A549 (cell line): Measurements from ENCODE around the gene RBM44. TPM values are rescaled to one million over a fixed set of nuclear protein-coding genes. Genes with fewer than 3 reads are reported as not detected.

ENCODE experiments used
- ATAC-seq, 2 experiments: fragments of 200-7000 bp in 1 of 2; fragments of >200 bp in 1 of 2; cut with Nextera tagmentation in 1 of 2; cut with Tn5 transposase in 1 of 2; 3 replicates each; pipeline versions ENCODE4 v1.8.0 to v1.9.1; 2018 to 2020; ENCODE audit warnings: mild to moderate bottlenecking in 1 of 2, moderate library complexity in 1 of 2
- CTCF ChIA-PET: fragments of 300-600 bp; sonication (Branson Sonifier 250); formaldehyde crosslinking; extraction: SDS; loops from one replicate; lab custom pipeline; 2021; ENCODE audit warnings: antibody characterized with exemption, inconsistent platforms; lab: Yijun Ruan, JAX
- POLR2A ChIA-PET: fragments of 350-600 bp; formaldehyde crosslinking; extraction: SDS; loops from one replicate; lab custom pipeline; 2021; ENCODE audit warnings: antibody characterized with exemption, inconsistent platforms; lab: Yijun Ruan, JAX
- DNase-seq, 2 experiments: peaks; one replicate each; pipeline versions ENCODE4 v3.0.0 to v3.0.0-alpha.2; 2011 to 2016; ENCODE audit warnings: low read depth in 1 of 2, low spot score in 1 of 2
- FAIRE-seq: peaks from 2 replicates; lab custom pipeline; 2011; peaks lifted over from hg19 to GRCh38; lab: Jason Lieb, UNC
- H3K27ac ChIP-seq, 2 experiments: fragments of >200 bp; sonication (Bioruptor Twin); formaldehyde crosslinking; 3 replicates each; pipeline ENCODE4 v1.5.1; 2016 to 2017
- H3K4me1 ChIP-seq: fragments of >200 bp; sonication (Bioruptor Twin); formaldehyde crosslinking; 3 replicates; pipeline ENCODE4 v1.6.1; 2016
- H3K4me2 ChIP-seq: fragments of >200 bp; sonication (Bioruptor Twin); formaldehyde crosslinking; 3 replicates; pipeline ENCODE4 v1.6.1; 2016
- H3K4me3 ChIP-seq: fragments of >200 bp; sonication (Bioruptor Twin); formaldehyde crosslinking; 3 replicates; pipeline ENCODE4 v1.5.1; 2016
- H3K9me3 ChIP-seq: fragments of >200 bp; sonication (Bioruptor Twin); formaldehyde crosslinking; 3 replicates; pipeline ENCODE4 v1.6.1; 2016
- ATOH8 ChIP-seq: fragments of 250-450 bp; sonication (Bioruptor Pico); IDR thresholded peaks from 2 replicates; pipeline ENCODE4 v1.5.0; 2020; ENCODE audit warnings: low read depth, mild to moderate bottlenecking, moderate library complexity
- BCL3 ChIP-seq: fragments of >200 bp; sonication (Bioruptor Twin); formaldehyde crosslinking; IDR thresholded peaks from 3 replicates; pipeline ENCODE4 v1.6.1; 2016
- CBX2 ChIP-seq: fragments of 200-600 bp; sonication (generic); IDR thresholded peaks from 2 replicates; pipeline ENCODE4 v1.6.1; 2016; ENCODE audit warnings: low read depth, mild to moderate bottlenecking, borderline replicate concordance
- CBX8 ChIP-seq: fragments of 200-600 bp; sonication (generic); IDR thresholded peaks from 2 replicates; pipeline ENCODE4 v1.6.1; 2016
- CHD2 ChIP-seq: fragments of 150-350 bp; IDR thresholded peaks from 2 replicates; pipeline ENCODE4 v1.6.1; 2014; ENCODE audit warnings: low read length; ENCODE audit not compliant: partially characterized antibody
- EHMT2 ChIP-seq: fragments of 200-600 bp; sonication (generic); IDR thresholded peaks from 2 replicates; pipeline ENCODE4 v1.6.1; 2016; ENCODE audit warnings: antibody characterized with exemption, low read depth, mild to moderate bottlenecking, moderate library complexity
- ELK1 ChIP-seq: fragments of 150-350 bp; IDR thresholded peaks from 2 replicates; pipeline ENCODE4 v1.6.1; 2014; ENCODE audit warnings: low read depth, mild to moderate bottlenecking, low read length
- FOSL2 ChIP-seq, 2 experiments: fragments of 450-650 bp in 1 of 2; fragments of >200 bp in 1 of 2; sonication (Bioruptor Twin) in 1 of 2; formaldehyde crosslinking; IDR thresholded peaks; 2 replicates each; pipeline versions ENCODE4 v1.5.0 to v1.6.1; 2016 to 2020; ENCODE audit warnings: mild to moderate bottlenecking in 1 of 2, moderate library complexity in 1 of 2
- GATA3 ChIP-seq: IDR thresholded peaks from 2 replicates; pipeline ENCODE4 v1.6.1; 2012; ENCODE audit warnings: borderline replicate concordance
- HDAC2 ChIP-seq: fragments of 200-600 bp; sonication (generic); IDR thresholded peaks from 2 replicates; pipeline ENCODE4 v1.6.1; 2016
- HES2 ChIP-seq: fragments of >200 bp; sonication (Bioruptor Twin); formaldehyde crosslinking; IDR thresholded peaks from 2 replicates; pipeline ENCODE4 v1.6.1; 2016
- HMGXB4 ChIP-seq: fragments of 250-450 bp; sonication (Bioruptor Pico); IDR thresholded peaks from 2 replicates; pipeline ENCODE4 v1.5.0; 2021; ENCODE audit warnings: mild to moderate bottlenecking, moderate library complexity, borderline replicate concordance
- HOXB5 ChIP-seq: fragments of 250-450 bp; sonication (Bioruptor Pico); IDR thresholded peaks from 2 replicates; pipeline ENCODE4 v1.5.0; 2020; ENCODE audit warnings: mild to moderate bottlenecking, moderate library complexity
- JUNB ChIP-seq: fragments of >200 bp; sonication (Bioruptor Twin); formaldehyde crosslinking; IDR thresholded peaks from 2 replicates; pipeline ENCODE4 v1.6.1; 2016
- KDM5A ChIP-seq: fragments of 200-600 bp; sonication (generic); IDR thresholded peaks from 2 replicates; pipeline ENCODE4 v1.6.1; 2016; ENCODE audit warnings: antibody characterized with exemption, mild to moderate bottlenecking
- MAZ ChIP-seq: fragments of 150-350 bp; IDR thresholded peaks from 2 replicates; pipeline ENCODE4 v1.6.1; 2014; ENCODE audit warnings: antibody characterized with exemption, low read depth, low read length, borderline replicate concordance
- POLR2A ChIP-seq: IDR thresholded peaks from 2 replicates; pipeline ENCODE4 v1.6.1; 2012; ENCODE audit warnings: mild to moderate bottlenecking, low read length
- POLR2AphosphoS2 ChIP-seq: conservative IDR thresholded peaks from 2 replicates; pipeline ENCODE4 v1.6.1; 2012; ENCODE audit warnings: low read length, improper control_type of control experiment, inconsistent platforms
- RAD21 ChIP-seq, 2 experiments: fragments of >200 bp in 1 of 2; sonication (Bioruptor Twin) in 1 of 2; formaldehyde crosslinking in 1 of 2; IDR thresholded peaks in 1 of 2; conservative IDR thresholded peaks in 1 of 2; 2 replicates in 1 of 2; 3 replicates in 1 of 2; pipeline ENCODE4 v1.6.1; 2012 to 2018; ENCODE audit warnings: inconsistent platforms in 1 of 2
- RNF2 ChIP-seq: fragments of 200-600 bp; sonication (generic); IDR thresholded peaks from 2 replicates; pipeline ENCODE4 v1.6.1; 2016; ENCODE audit warnings: low read depth, mild to moderate bottlenecking, antibody characterized with exemption, moderate library complexity, borderline replicate concordance
- SREBF2 ChIP-seq: fragments of 450-650 bp; IDR thresholded peaks from 2 replicates; pipeline ENCODE4 v1.6.1; 2014; ENCODE audit warnings: mild to moderate bottlenecking, moderate library complexity
- TP53 ChIP-seq: fragments of 250-450 bp; sonication (Bioruptor Pico); IDR thresholded peaks from 2 replicates; pipeline ENCODE4 v1.5.0; 2021; ENCODE audit warnings: mild to moderate bottlenecking, moderate library complexity
- USF2 ChIP-seq: fragments of 450-650 bp; IDR thresholded peaks from 2 replicates; pipeline ENCODE4 v1.6.1; 2014; ENCODE audit warnings: antibody characterized with exemption
- ZSCAN20 ChIP-seq: fragments of 250-450 bp; sonication (Bioruptor Pico); IDR thresholded peaks from 2 replicates; pipeline ENCODE4 v1.8.0; 2022; ENCODE audit warnings: mild to moderate bottlenecking, moderate library complexity
- WGBS: methylation state at CpG from one replicate; pipeline ENCODE4 v1.1.6; 2017; ENCODE audit errors: missing lambda C conversion rate; 5-methylcytosine and 5-hydroxymethylcytosine counted together
- polyA plus RNA-seq, 4 experiments: library from polyadenylated mRNA; depleted of rRNA in 3 of 4; stranded (reverse); fragments of >200 nt; fragmentation: RNase III in 1 of 4; extraction: RNeasy Plus Mini Kit Qiagen cat#74134 plus additional on column Dnase treatment in 1 of 4; gene quantifications; 2 replicates in 3 of 4; 3 replicates in 1 of 4; pipeline ENCODE4 v1.2.3, GENCODE V29; 2011 to 2017

The RBM44 gene
- polyA plus RNA-seq, 2 of the 4 experiments (the other 2 are of a cell fraction) = 0.30 to 0.87 TPM

- no peak overlapping the region for H3K4me3 ChIP-seq
- ChIA-PET CTCF (no interaction called here), POLR2A (no interaction called here)
- H3K27ac ChIP-seq = no peak overlapping the region
- no peak for ATAC-seq
- DNase-seq = no peak
- FAIRE-seq = no peak
- H3K4me1 ChIP-seq = peaks cover 28% of the 10 kb centered on the region
- no peak overlapping the region for H3K4me2 ChIP-seq
- WGBS = 82% methylated on average over 22 of the region's 22 CpGs
- no peaks in the 10 kb centered on the region for H3K9me3 ChIP-seq
- no peak for TF ChIP-seq TP53 (CRISPR knock-in tag)
- no peak for TF ChIP-seq CBX2
- TF ChIP-seq RAD21 (conservative IDR thresholded peaks at IDR 0.05 in 1 of 2, IDR thresholded peaks at IDR 0.05 in 1 of 2) = no peak
- TF ChIP-seq FOSL2 (IDR thresholded peaks at IDR 0.05) = no peak
- no peak for TF ChIP-seq FOSL2 (CRISPR knock-in tag; IDR thresholded peaks at IDR 0.05)
- TF ChIP-seq EHMT2 = no peak
- TF ChIP-seq HMGXB4 (CRISPR knock-in tag) = no peak
- no peak for TF ChIP-seq GATA3
- TF ChIP-seq ATOH8 (CRISPR knock-in tag) = no peak
- TF ChIP-seq ZSCAN20 = no peak
- no peak for TF ChIP-seq JUNB
- TF ChIP-seq MAZ = no peak
- no peak for TF ChIP-seq HOXB5 (CRISPR knock-in tag)
- no peak for TF ChIP-seq CBX8
- no peak for TF ChIP-seq SREBF2
- TF ChIP-seq ELK1 = no peak
- no peak for TF ChIP-seq HES2
These were observed 70.2 kb downstream of the RBM44 start for GRCh38 chr2:237868631-237869342.

- no peak overlapping the region for H3K4me2 ChIP-seq
- ChIA-PET POLR2A (no interaction called here), CTCF (interaction anchor here (0.6 kb wide), 2 partner anchors 11 to 42 kb away, joined by 3 read pairs; no protein-coding TSS in a partner anchor)
- no peak for DNase-seq
- H3K4me1 ChIP-seq = peaks cover 31% of the 10 kb centered on the region
- 81% methylated on average over 21 of the region's 21 CpGs for WGBS
- H3K4me3 ChIP-seq = no peak overlapping the region
- ATAC-seq = no peak
- TF ChIP-seq HDAC2 = no peak
- TF ChIP-seq CHD2 = no peak
- no peak for TF ChIP-seq ELK1
- no peak for TF ChIP-seq POLR2AphosphoS2
- TF ChIP-seq FOSL2 (IDR thresholded peaks at IDR 0.05) = no peak
- no peak for TF ChIP-seq FOSL2 (CRISPR knock-in tag; IDR thresholded peaks at IDR 0.05)
- TF ChIP-seq BCL3 = no peak
- TF ChIP-seq USF2 = no peak
- TF ChIP-seq KDM5A = no peak
- no peak for TF ChIP-seq RNF2
- no peak for TF ChIP-seq POLR2A
- no peak for TF ChIP-seq RAD21 (conservative IDR thresholded peaks at IDR 0.05 in 1 of 2, IDR thresholded peaks at IDR 0.05 in 1 of 2)
- no peaks in the 10 kb centered on the region for H3K9me3 ChIP-seq
- H3K27ac ChIP-seq = no peak overlapping the region
- no peak for FAIRE-seq
These were observed 70.9 kb downstream of the RBM44 start for GRCh38 chr2:237869343-237870102.
